Stimulated activated CD4-positive, alpha-beta T cell treated with anti-CD3 and anti-CD28 coated beads, Interleukin-1b, Interleukin-23, amount 100 ng/mL, for 24 hours (primary cell): ENCODE measurements around the gene AKNA.
"Not testable (repeated sequence)": the region's sequence is repeated elsewhere in the genome, so short reads cannot be mapped to it uniquely, and the experiment has no call there.

Experiments used
- DNase-seq, 4 experiments: peaks; one replicate each; pipeline ENCODE4 v3.0.0-alpha.2; 2020; ENCODE audit warnings: low read depth in 4 of 4, low spot score in 1 of 4

AKNA gene

GRCh38 chr9:114341152-114341830, 46.5 kb downstream of the AKNA start:
- no peak for DNase-seq

GRCh38 chr9:114339130-114339908, 48.5 kb downstream of the AKNA start:
- peak in 3 of 4 experiments; percentile 30 to 48 (median 44) for DNase-seq

- DNase-seq, result no peak
Measured at GRCh38 chr9:114338187-114338586, 49.6 kb downstream of the AKNA start.

GRCh38 chr9:114336699-114337395, 50.9 kb downstream of the AKNA start:
- no peak for DNase-seq

GRCh38 chr9:114336157-114336556, 51.6 kb downstream of the AKNA start:
- no peak for DNase-seq

- no peak for DNase-seq
Measured at GRCh38 chr9:114335745-114336144, 52.0 kb downstream of the AKNA start.

- DNase-seq, result no peak
Measured at GRCh38 chr9:114334490-114334889, 53.3 kb downstream of the AKNA start.

GRCh38 chr9:114333718-114334117, 54.1 kb downstream of the AKNA start:
- DNase-seq, result not testable (repeated sequence)

- not testable (repeated sequence) for DNase-seq
Measured at GRCh38 chr9:114332474-114333040, 55.2 kb downstream of the AKNA start.

GRCh38 chr9:114331229-114332195, 56.3 kb downstream of the AKNA start:
- DNase-seq, result not testable (repeated sequence)

- DNase-seq, result no peak
Measured at GRCh38 chr9:114330636-114331035, 57.1 kb downstream of the AKNA start.

- not testable (repeated sequence) for DNase-seq
Measured at GRCh38 chr9:114329625-114330022, 58.2 kb downstream of the AKNA start, which contains the start of gene ORM2. TSS of gene ORM2 (plus strand) at chr9:114329869. CDS start at chr9:114329905, 36 bp downstream.

GRCh38 chr9:114328937-114329624, 58.7 kb downstream of the AKNA start:
- DNase-seq, result not testable (repeated sequence)

GRCh38 chr9:114328357-114328820, 59.4 kb downstream of the AKNA start:
- not testable (repeated sequence) for DNase-seq

- DNase-seq, result no peak
Measured at GRCh38 chr9:114327749-114328148, 60.0 kb downstream of the AKNA start.

GRCh38 chr9:114325684-114326254, 62.0 kb downstream of the AKNA start:
- DNase-seq, result not testable (repeated sequence)

- not testable (repeated sequence) for DNase-seq
Measured at GRCh38 chr9:114324965-114325364, 62.8 kb downstream of the AKNA start.

- no peak for DNase-seq
Measured at GRCh38 chr9:114324492-114324891, 63.3 kb downstream of the AKNA start.

- DNase-seq, result not testable (repeated sequence)
Measured at GRCh38 chr9:114323849-114324248, 63.9 kb downstream of the AKNA start.
